ENCODE data around the gene TNF.

GRCh38 chr6:31572041-31572911, 3.1 kb upstream of the TNF start, which contains the start of gene LTA:
- TF ChIP-seq CTCF (conservative IDR thresholded peaks at IDR 0.05; ENCODE audit: low read length) (no peak), EZH2phosphoT487 (IDR thresholded peaks at IDR 0.05; ENCODE audit: borderline replicate concordance) (no peak)

Measured in Loucy (cell line).